Activated naive CD4-positive, alpha-beta T cell treated with anti-CD3 and anti-CD28 coated beads, Interleukin-2, amount 50 U/mL, for 72 hours (primary cell): ENCODE results near the gene GSTT4. TPM values are rescaled to one million over a fixed set of nuclear protein-coding genes. Genes with fewer than 3 reads are reported as not detected.
"Not testable (repeated sequence)": the region's sequence is repeated elsewhere in the genome, so short reads cannot be mapped to it uniquely, and the experiment has no call there.

ENCODE experiments used
- ATAC-seq, 2 donors: fragments of 150-1000 bp; cut with Tn5 transposase; 2 replicates each; pipeline ENCODE4 v1.10.0; 2021; ENCODE audit warnings: mild to moderate bottlenecking in 2 of 2, moderate library complexity in 2 of 2
- DNase-seq, 2 donors: peaks; one replicate each; pipeline ENCODE4 v3.0.0; 2021 to 2022; ENCODE audit warnings: low spot score in 2 of 2
- H3K27ac Mint-ChIP-seq, 2 donors: one replicate each; pipeline ENCODE4 v1.8.0; 2022; ENCODE audit warnings: mild to moderate bottlenecking in 2 of 2, mixed read lengths in 2 of 2
- H3K36me3 Mint-ChIP-seq, 2 donors: one replicate each; pipeline ENCODE4 v1.8.0; 2022; ENCODE audit warnings: mixed read lengths in 2 of 2
- H3K9me3 Mint-ChIP-seq, 2 donors: one replicate each; pipeline ENCODE4 v1.8.0; 2022; ENCODE audit warnings: mixed read lengths in 2 of 2
- total RNA-seq, 2 donors: library from RNA; stranded (reverse); gene quantifications; one replicate each; pipeline ENCODE4 v1.2.3, GENCODE V29; 2022

GSTT4 gene
- not detected for total RNA-seq

DNA sequence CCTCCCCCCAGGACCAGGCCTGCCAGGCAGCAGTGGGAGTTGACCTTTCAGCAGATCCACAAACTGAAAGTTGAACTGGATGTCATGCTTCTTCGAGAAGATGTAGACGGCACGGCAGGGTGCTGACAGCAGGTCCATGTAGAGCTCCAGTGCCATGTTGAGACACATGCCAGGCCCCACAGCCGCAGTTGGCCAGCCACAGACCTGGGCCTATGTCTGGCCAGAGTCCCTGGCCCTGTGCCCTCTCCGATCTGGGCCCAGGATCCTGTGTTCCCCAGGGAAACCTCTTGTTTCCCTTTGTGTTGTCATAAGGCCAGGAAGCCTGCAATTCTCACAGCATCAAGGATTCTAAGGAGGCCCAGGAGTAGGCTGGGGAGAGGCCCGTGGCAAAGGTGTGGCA, at the start of gene GSTT4:
TSS of gene GSTT4 (minus strand) at position 253 of the 400 bp plus-strand sequence. CDS start at position 156, 97 bp downstream.
- no peaks in the 10 kb centered on the region for H3K36me3 Mint-ChIP-seq
- ATAC-seq (no peak), DNase-seq (no peak)
- peak within 1 kb of the TSS in 1 of 2 donors; percentile 46 for H3K27ac Mint-ChIP-seq
- H3K9me3 Mint-ChIP-seq, result peaks cover 0 to 5% of the 10 kb centered on the region in 2 donors

DNA sequence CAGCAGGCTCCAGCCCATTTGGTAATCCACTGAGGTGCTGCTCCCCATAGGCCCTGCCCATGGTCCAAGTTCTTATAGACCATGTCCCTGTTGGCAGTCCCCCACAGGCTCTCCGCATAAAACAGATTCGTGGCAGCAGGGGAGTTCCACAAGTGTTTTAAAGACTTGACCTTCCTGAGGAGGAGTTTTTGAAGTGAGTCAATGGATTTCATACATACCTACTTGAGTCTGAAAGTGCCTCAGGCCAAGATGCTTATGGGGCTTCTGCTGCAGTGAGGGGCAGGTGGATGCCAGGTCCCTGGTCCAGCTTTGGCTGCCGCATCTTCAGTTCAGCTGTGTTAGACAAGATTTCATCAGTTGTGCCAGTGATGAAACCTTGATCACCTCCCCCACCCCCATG, 49.1 kb upstream of the GSTT4 start:
- Mint-ChIP-seq H3K36me3 (peaks cover 9 to 25% of the 10 kb centered on the region in 2 donors), H3K27ac (no peak overlapping the region), H3K9me3 (no peaks in the 10 kb centered on the region)
- ATAC-seq (no peak), DNase-seq (no peak)

DNA sequence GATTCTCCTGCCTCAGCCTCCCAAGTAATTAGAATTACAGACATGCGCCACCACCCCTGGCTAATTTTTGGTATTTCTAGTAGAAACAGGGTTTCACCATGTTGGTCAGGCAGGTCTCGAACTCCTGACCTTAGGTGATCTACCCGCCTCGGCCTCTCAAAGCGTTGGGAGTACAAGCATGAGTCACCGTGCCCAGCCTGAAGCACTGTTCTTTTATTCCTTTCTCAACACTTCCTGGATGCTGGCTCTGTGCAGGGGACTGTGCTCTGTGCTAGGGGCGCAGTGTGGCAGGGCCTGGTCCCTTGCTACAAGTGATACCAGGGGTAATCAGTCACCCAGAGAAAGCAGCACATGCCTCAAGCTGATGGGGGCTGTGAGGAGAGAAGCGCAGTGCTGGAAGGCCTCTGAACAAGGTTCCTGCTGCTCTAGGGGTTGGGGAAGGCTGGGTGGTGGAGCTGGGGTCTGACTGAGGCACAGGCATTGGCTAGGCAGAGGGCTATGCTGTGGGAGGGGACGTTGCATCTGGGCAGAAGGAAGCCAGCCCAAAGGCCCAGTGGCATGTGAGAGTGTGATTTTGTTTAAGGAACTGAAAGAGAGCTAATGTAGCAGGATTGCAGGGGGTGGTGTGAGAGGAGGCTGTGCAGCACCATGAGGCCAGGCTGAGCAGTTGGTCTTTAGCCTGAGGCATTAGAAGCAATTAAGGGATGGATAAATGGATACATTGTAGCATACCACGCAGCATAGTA, 48.4 kb upstream of the GSTT4 start:
- ATAC-seq (no peak), DNase-seq (no peak)
- H3K27ac Mint-ChIP-seq, result peak overlapping the region in 1 of 2 donors; percentile 25
- peaks cover 9 to 20% of the 10 kb centered on the region in 2 donors for H3K36me3 Mint-ChIP-seq
- H3K9me3 Mint-ChIP-seq, result no peaks in the 10 kb centered on the region

DNA sequence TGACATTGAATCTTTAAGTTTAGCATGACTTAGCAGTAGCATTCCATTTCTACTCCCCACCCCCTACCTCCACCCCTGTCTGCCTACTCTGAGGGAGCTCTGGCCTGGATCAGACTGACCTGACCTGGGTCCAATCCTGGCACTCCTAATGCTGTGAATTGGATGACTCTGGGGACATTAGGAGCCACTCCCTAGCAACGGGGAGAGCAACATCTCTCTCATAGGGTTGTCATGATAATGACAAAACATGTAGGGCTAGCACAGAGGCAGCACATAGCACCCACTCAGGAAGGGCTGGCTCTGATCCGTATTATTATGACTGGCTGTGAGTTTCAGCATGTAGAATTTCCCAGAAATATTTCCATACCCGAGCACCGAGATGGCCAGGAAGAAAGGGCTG, 46.3 kb upstream of the GSTT4 start:
- Mint-ChIP-seq H3K36me3 (peaks cover 9 to 19% of the 10 kb centered on the region in 2 donors), H3K9me3 (no peaks in the 10 kb centered on the region), H3K27ac (peak overlapping the region in 1 of 2 donors; percentile 46)
- ATAC-seq (no peak), DNase-seq (no peak)

DNA sequence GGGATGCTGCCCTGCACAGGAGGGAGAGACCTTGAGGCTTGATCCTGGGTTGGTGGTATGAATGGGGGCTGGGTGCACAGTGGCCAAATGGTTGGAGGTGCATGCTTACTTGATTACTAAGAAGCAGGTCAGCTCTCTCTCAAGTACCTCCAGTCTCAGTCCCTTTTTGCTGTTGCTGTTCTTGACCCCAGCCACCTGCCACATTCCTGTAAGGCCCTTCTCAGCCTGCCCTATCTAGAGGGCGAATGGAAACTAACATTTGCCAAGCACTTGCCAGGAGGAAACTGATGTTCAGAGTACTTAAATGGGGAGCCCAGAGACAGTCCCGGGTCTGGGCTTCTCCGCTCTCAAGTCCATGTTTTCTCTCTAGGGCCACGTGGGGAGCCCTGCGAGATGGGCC, 45.8 kb upstream of the GSTT4 start:
- DNase-seq, result no peak
- Mint-ChIP-seq H3K36me3 (peaks cover 9 to 16% of the 10 kb centered on the region in 2 donors), H3K27ac (no peak overlapping the region), H3K9me3 (no peaks in the 10 kb centered on the region)
- no peak for ATAC-seq

DNA sequence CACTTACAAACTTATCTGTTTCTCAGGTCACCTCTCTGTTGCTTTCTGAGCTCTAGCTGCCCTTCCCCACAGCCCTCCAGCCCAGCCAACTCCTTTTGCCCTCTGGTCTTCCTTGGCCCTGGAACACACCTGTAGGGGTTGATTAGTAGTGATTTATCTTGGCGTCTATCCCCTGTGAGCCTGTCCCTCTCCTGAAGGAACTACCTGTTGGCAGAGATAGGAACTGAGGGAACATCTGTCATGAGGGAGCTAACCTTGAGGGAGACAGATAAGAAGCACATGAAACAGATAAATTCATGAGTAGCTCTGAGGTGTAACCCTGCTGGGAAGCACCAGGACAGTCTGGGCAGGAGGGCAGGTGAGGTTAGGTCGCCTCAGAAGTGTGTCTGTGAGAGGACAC, 44.7 kb upstream of the GSTT4 start:
- no peak for DNase-seq
- H3K9me3 Mint-ChIP-seq, result no peaks in the 10 kb centered on the region
- H3K36me3 Mint-ChIP-seq, result peaks cover 9 to 13% of the 10 kb centered on the region in 2 donors
- ATAC-seq, result no peak
- peak overlapping the region; percentile 42 to 68 for H3K27ac Mint-ChIP-seq

DNA sequence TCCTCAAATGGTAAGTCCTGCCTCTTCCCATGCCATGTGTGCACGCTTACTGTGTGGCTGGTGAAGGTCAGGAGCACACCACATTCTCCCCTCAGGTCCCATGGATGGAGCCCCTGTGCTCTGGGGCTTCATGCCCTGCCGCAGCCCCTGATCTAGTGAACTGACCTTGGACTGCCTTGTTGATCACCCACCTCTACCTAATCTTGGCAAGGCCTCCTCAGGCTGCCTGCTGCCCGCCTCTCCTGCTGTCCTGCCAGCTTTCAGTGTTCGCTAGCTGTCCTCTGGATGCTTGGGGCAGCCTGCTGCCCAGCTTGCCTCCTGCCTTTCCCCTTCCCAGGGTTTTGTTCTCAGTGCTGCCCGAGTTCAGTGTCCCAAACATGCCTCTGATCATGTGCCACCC, 44.0 kb upstream of the GSTT4 start:
- peak overlapping the region; percentile 2 to 42 for H3K27ac Mint-ChIP-seq
- no peak for DNase-seq
- H3K9me3 Mint-ChIP-seq, result no peaks in the 10 kb centered on the region
- ATAC-seq, result no peak
- H3K36me3 Mint-ChIP-seq, result peaks cover 9 to 13% of the 10 kb centered on the region in 2 donors

DNA sequence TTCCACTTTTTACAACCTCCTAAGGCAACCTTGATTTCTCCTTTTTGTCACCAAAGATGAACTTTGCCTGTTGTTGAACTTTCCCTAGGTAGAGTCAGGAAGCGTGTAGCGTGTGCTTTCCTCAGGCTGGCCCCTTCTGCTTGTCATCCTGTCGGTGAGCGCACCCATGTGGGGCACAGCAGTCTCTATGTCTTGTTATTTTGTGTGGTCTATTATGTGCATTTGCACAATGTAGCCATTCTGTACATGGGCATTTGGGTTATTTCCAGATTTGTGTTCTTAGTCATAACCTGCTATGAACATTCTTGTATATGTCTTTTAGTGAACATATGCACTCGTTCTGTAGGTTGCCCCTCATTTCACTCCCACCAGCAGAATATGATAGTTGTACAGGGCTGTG, 40.8 kb upstream of the GSTT4 start:
- no peak for ATAC-seq
- Mint-ChIP-seq H3K9me3 (no peaks in the 10 kb centered on the region), H3K36me3 (peaks cover 13 to 15% of the 10 kb centered on the region in 2 donors), H3K27ac (no peak overlapping the region)
- no peak for DNase-seq

DNA sequence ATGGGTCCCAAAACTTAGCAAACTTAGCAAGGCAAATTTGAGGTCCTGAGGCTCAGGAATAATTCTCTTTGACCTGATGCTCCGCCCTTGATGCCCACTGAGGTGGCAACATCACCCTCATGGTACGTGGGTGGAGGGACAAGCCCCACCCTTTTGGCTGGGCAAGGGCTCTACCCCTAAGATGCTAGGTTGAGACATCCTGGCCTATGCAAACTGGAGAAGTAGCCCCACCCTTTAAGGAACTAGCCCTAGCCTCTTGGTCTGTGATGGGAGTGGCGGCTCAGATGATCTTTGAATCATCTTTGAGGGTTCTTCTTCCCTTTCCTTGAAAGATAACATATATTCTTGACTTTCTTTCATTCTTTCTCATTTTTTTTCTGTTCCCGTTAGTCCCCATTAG, 38.7 kb upstream of the GSTT4 start:
- Mint-ChIP-seq H3K27ac (no peak overlapping the region), H3K9me3 (no peaks in the 10 kb centered on the region), H3K36me3 (peaks cover 5 to 8% of the 10 kb centered on the region in 2 donors)
- ATAC-seq (no peak), DNase-seq (no peak)

DNA sequence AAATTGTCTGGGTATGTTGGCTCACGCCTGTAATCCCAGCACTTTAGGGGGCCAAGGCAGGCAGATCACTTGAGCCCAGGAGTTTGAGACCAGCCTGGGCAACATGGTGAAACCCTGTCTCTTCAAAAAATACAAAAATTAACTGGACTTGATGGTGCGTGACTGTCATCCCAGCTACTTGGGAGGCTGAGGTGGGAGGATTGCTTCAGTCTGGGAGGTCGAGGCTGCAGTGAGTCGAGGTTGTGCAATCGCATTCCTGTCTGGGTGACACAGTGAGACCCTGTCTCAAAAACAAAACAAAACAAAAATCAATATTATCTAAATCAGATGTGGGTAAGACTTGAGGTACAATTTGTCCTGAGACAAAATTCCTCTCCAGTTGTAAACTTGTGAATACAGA, 38.2 kb upstream of the GSTT4 start:
- peaks cover 10 to 12% of the 10 kb centered on the region in 2 donors for H3K36me3 Mint-ChIP-seq
- ATAC-seq, result not testable (repeated sequence)

DNA sequence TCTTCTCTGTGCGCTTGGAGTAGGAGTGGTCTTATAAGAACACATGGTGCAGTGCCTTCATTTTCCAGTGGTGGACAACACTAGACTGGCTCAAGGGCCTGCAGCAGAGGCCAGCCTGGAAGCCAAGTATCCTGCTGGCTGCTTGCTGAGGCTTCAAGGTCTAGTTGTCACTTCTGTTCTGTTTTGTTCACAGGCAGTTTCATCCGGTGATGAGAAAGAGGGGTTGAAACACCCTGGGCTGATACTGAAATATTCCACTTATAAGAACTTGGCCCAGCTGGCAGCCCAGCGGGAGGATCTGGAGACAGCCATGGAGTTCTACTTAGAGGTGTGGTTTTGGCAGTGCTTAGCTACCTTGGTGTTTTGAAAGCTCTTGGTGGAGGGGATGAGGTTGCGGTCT, 35.7 kb upstream of the GSTT4 start:
- ATAC-seq (no peak), DNase-seq (no peak)
- Mint-ChIP-seq H3K9me3 (no peaks in the 10 kb centered on the region), H3K36me3 (peaks cover 12 to 25% of the 10 kb centered on the region in 2 donors), H3K27ac (peak overlapping the region in 1 of 2 donors; percentile 35)

More for the DNA sequence above, 38.2 kb upstream of the GSTT4 start:
- H3K9me3 Mint-ChIP-seq, H3K27ac Mint-ChIP-seq, DNase-seq: not testable (repeated sequence)

DNA sequence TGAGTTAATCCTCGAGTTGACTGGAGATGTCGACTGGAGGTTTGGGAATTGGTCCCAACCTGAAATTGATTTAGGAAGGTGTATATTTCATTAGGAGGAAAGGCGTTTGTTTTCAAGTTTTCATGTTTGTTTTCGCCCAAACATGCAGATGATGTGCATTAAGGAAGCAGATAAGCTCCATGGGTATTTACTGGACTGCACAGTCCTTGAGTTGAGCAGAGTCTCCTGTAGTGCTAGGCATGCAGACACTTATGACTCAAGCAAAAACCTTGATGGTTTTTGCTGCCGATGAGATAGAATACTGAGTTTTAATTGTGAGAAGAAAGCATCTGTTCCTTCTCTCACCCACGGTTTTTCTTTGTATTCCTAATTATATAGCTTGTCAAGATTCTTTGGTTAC, 33.8 kb upstream of the GSTT4 start:
- Mint-ChIP-seq H3K9me3 (no peaks in the 10 kb centered on the region), H3K27ac (peak overlapping the region in 1 of 2 donors; percentile 60), H3K36me3 (peaks cover 11 to 25% of the 10 kb centered on the region in 2 donors)
- no peak for DNase-seq
- ATAC-seq, result no peak

DNA sequence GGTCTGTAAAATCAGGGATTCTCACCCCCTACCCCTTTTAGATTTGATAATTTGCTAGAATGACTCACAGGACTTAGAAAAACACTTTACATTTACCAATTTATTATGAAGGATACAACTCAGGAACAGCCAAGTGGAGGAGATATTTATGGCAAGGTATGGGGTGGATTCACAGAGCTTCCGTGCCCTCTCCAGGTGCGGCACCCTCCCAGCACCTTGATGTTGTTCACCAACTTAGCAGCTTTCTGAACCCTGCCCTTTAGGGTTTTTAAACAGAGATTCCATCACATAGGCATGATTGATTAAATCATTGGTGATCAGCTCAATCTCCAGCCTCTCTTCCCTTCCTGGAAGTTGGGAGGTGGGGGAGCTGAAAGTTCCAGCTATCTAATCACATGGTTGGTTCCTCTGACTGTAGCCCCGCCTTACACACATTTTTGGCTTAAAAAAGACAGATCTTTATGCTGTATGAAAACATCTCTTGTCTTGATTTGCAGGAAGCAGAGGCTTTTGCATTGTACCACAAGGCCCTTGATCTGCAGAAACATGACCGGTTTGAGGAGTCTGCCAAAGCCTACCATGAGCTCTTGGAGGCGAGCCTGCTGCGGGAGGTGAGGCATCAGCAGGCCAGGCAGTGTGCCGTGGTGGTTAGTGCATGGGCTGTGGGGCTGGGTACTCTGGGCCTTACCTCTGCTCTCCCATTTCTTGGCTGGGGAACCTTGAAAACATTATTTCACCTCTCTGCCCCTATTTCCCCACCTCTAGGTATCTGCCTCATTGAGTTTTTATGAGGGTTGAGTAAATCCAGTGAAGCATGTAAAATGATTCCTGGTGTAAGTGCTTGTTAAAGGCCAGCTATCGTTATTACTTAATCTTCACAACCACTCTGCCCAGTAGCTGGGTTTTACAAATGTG, 32.9 kb upstream of the GSTT4 start:
- Mint-ChIP-seq H3K9me3 (no peaks in the 10 kb centered on the region), H3K36me3 (peaks cover 11 to 25% of the 10 kb centered on the region in 2 donors)
- DNase-seq, result no peak

DNA sequence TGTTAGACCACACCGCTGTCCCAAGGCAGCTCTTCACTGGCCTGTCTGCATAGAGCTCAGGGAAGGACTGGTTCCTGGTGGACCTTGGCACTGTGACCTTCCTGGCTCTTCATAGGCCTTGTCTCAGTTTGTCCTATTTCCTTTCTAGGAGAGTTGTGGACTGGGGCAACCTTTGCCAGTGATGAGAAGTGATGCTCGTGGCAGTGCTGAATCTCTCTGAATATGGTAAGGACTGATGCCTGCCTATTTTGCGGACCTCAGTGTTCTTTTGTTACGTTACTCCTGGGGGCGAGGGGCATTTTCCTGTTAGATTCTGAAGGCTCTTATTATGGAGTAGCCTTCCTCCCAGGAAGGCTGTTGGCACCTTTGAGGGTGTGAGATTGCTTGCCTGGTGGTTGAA, 30.0 kb upstream of the GSTT4 start:
- Mint-ChIP-seq H3K27ac (peak overlapping the region in 1 of 2 donors; percentile 54), H3K36me3 (peaks cover 11 to 23% of the 10 kb centered on the region in 2 donors), H3K9me3 (no peaks in the 10 kb centered on the region)
- no peak for DNase-seq
- no peak for ATAC-seq

More for the DNA sequence above, 32.9 kb upstream of the GSTT4 start:
- peak overlapping the region; percentile 33 to 60 for H3K27ac Mint-ChIP-seq
- ATAC-seq, result peak in 1 of 2 donors; percentile 51

DNA sequence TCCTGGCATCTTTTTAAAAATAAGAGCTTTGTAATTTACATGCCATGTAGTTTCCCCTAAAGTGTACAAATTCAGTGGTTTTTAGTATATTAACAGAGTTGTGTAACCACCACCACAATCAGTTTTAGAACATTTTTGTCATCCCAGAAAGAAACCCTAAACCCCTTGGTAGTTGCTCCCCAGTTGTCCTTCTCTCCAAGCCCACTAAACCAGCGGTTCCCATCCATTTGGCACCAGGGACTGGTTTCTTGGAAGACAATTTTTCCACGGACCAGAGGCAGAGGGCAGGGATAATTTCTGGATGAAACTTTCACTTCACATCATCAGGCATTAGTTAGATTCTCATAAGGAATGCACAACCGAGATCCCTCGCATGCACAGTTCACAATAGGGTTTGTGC, 28.5 kb upstream of the GSTT4 start:
- no peaks in the 10 kb centered on the region for H3K9me3 Mint-ChIP-seq
- DNase-seq (no peak), ATAC-seq (no peak)
- peaks cover 8 to 23% of the 10 kb centered on the region in 2 donors for H3K36me3 Mint-ChIP-seq
- H3K27ac Mint-ChIP-seq, result peak overlapping the region in 1 of 2 donors; percentile 13

DNA sequence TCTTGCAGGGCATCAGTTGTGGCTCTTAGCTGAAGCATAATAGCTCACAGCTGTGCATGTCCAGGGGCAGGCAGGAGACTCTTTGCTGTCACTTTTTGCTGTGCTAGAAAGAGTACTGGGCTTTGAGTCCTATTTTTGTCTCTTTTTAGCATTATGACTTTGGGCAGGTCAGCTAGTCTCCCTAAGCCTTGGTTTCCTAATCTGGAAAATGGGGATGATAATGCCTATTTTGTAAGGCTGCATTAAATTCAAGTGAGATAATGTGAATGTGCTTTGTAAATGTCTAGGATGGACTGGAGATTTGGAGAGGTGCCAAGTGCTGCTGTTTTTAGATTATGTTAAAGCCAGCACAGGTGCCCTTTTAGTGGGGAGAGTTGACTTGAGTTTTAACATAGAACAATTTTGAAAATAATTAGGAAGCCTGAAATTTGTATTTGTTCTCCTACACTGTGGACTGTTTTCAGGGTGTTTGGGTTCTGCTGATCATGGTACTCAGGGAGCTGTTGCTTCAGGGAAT, 25.0 kb upstream of the GSTT4 start:
- DNase-seq (no peak), ATAC-seq (no peak)
- Mint-ChIP-seq H3K9me3 (no peaks in the 10 kb centered on the region), H3K27ac (no peak overlapping the region), H3K36me3 (peaks cover 0 to 14% of the 10 kb centered on the region in 2 donors)

DNA sequence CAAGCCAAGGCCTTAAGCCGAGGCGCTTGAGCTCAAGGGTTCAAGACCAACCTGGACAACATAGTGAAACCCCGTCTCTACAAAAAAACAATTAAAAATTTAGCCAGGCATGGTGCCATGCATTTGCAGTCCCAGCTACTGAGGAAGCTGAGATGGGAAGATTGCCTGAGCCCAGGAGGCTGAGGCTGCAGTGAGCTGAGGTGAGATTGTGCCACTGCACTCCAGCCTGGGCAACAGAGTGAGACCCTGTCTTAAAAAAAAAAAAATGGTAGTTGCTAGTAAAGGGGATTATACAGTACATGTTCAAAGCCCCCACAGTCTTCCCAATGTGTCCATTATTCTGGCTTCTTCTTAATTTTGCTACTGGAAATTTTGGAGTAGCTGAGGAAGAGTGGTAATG, 24.1 kb upstream of the GSTT4 start:
- no peak for DNase-seq
- H3K9me3 Mint-ChIP-seq, result peaks cover 0 to 2% of the 10 kb centered on the region in 2 donors
- H3K36me3 Mint-ChIP-seq, result peaks cover 4 to 24% of the 10 kb centered on the region in 2 donors
- ATAC-seq, result no peak
- H3K27ac Mint-ChIP-seq, result no peak overlapping the region
